Epithelial cell of proximal tubule (primary cell): Measurements from ENCODE around the gene NKIRAS1. TPM values are rescaled to one million over a fixed set of nuclear protein-coding genes. Genes with fewer than 3 reads are reported as not detected.
"Not testable (repeated sequence)": the region's sequence is repeated elsewhere in the genome, so short reads cannot be mapped to it uniquely, and the experiment has no call there.

ENCODE experiments used
- DNase-seq: peaks from one replicate; pipeline ENCODE4 v3.0.0-alpha.2; 2011; ENCODE audit warnings: low read depth
- H3K4me3 ChIP-seq: 2 replicates; pipeline ENCODE4 v1.5.1; 2011; ENCODE audit warnings: low read depth, mild to moderate bottlenecking, low read length
- CTCF ChIP-seq: conservative IDR thresholded peaks from 2 replicates; pipeline ENCODE4 v1.5.1; 2012; ENCODE audit warnings: low read depth, mild to moderate bottlenecking, low read length
- total RNA-seq: library from RNA; depleted of rRNA; stranded (reverse); fragments of >200 nt; gene quantifications from 2 replicates; pipeline ENCODE4 v1.2.3, GENCODE V29; 2015

The NKIRAS1 gene
- total RNA-seq, 1 donor from 2014 or later, result 5.9 TPM

DNA sequence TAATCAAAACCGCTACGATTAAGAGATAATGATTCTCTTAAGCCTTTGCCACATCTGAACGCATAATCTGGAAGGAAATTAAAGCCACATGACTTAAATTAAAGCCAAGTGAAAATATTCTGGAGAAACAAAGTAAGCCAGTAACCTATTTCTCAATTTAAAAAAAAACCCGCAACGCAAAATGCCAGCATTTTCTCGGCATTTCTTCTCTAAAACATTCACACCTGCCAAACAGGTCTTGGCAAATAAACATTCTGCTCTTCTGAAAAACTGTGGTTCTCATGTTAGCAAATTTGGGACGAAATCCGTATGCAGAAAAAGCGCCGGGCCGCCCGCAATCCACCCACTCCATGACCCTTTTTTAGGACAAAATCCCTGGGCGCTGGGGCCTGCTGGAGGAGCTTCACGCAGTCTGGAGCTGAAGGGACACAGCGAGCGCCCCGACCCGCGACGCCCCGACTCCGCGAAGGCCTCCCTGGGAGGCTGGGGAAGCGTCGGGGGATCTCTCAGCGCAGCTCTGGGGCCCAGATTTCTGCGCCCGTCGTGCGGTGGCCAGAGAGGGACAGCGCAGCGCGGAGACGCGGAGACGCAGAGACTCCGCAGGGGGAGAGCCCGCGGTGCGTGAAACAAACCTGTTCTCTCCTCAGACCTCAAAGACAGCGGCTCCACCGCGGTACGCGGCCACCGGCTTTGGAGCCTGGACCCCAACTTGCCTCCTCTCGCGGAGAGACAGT is 471 bp downstream of the NKIRAS1 start:
- TF ChIP-seq CTCF, result no peak
- peak overlapping the region; percentile 95 for H3K4me3 ChIP-seq
- DNase-seq, result no peak

DNA sequence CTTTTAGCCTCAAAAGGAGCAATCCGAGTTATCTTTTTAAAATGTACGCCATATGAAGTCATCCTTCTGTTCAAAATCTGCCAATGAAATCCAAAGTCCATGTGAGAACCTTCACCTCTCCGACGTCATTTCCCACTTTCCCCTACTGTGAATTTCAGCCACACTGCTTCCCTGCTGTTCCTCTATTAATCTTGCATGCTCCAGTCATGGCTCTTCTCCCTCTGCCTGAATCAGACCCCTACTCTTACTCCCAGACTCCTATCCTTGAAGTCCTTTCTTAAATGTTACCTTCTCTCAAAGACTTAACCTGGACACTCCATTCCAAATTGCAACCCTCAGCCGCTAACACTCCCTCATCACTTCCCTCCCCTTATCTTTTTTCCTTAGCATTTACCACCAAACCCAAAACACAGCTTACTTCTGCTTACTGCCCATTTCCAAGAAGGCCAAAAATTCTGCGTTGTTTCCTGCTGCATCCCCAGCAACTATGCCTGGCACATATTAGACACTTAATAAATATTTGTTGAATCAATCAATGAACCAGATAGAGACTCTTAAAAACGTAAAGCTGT is 1.2 kb downstream of the NKIRAS1 start:
- H3K4me3 ChIP-seq, result peak overlapping the region; percentile 95
- no peak for TF ChIP-seq CTCF
- DNase-seq, result no peak

GRCh38 chr3:23913873-23914743 is 2.7 kb downstream of the NKIRAS1 start:
- H3K4me3 ChIP-seq, result no peak overlapping the region
- TF ChIP-seq CTCF, result no peak
- DNase-seq, result no peak

- no peak for DNase-seq
- no peak overlapping the region for H3K4me3 ChIP-seq
- no peak for TF ChIP-seq CTCF
Measured at GRCh38 chr3:23913182-23913581, 3.6 kb downstream of the NKIRAS1 start.

GRCh38 chr3:23912335-23912734 is 4.5 kb downstream of the NKIRAS1 start:
- DNase-seq, H3K4me3 ChIP-seq: not testable (repeated sequence)

GRCh38 chr3:23911397-23911796 is 5.4 kb downstream of the NKIRAS1 start:
- TF ChIP-seq CTCF, result no peak
- no peak overlapping the region for H3K4me3 ChIP-seq
- DNase-seq, result no peak

GRCh38 chr3:23909341-23909740 is 7.4 kb downstream of the NKIRAS1 start:
- H3K4me3 ChIP-seq, result no peak overlapping the region
- TF ChIP-seq CTCF, result no peak
- no peak for DNase-seq
